Fibroblast of mammary gland (primary cell): ENCODE results near the gene GRAMD1C.

Experiments
- DNase-seq: peaks from one replicate; pipeline ENCODE4 v3.0.0-alpha.2; 2010; ENCODE audit warnings: low read depth
- H3K4me3 ChIP-seq: 2 replicates; pipeline ENCODE4 v1.5.1; 2011; ENCODE audit warnings: low read depth, mild to moderate bottlenecking, low read length, moderate library complexity; ENCODE audit not compliant: control insufficient read depth
- CTCF ChIP-seq: conservative IDR thresholded peaks from 2 replicates; pipeline ENCODE4 v1.5.1; 2011; ENCODE audit warnings: low read depth, low read length, inconsistent platforms; ENCODE audit not compliant: control insufficient read depth, insufficient read depth

GRAMD1C gene

GRCh38 chr3:113906568-113907140, 68.1 kb downstream of the GRAMD1C start:
- H3K4me3 ChIP-seq, result no peak overlapping the region
- DNase-seq, result no peak
- no peak for TF ChIP-seq CTCF

- no peak for TF ChIP-seq CTCF
- DNase-seq, result no peak
- H3K4me3 ChIP-seq, result no peak overlapping the region
Observed at GRCh38 chr3:113908133-113908532, 69.5 kb downstream of the GRAMD1C start.

- peak; percentile 14 for DNase-seq
- no peak overlapping the region for H3K4me3 ChIP-seq
- no peak for TF ChIP-seq CTCF
Observed at GRCh38 chr3:113910966-113911365, 72.4 kb downstream of the GRAMD1C start.

GRCh38 chr3:113912552-113913236, 74.1 kb downstream of the GRAMD1C start:
- peak; percentile 66 for TF ChIP-seq CTCF
- peak; percentile 70 for DNase-seq
- H3K4me3 ChIP-seq, result no peak overlapping the region

- DNase-seq, result peak; percentile 70
- no peak overlapping the region for H3K4me3 ChIP-seq
- TF ChIP-seq CTCF, result no peak
Observed at GRCh38 chr3:113914646-113915045, 76.1 kb downstream of the GRAMD1C start.

- TF ChIP-seq CTCF, result no peak
- no peak overlapping the region for H3K4me3 ChIP-seq
- DNase-seq, result no peak
Observed at GRCh38 chr3:113927556-113927955, 89.0 kb downstream of the GRAMD1C start.
